ENCODE results near the gene POLR2H.
A peak's percentile ranks its signal among the peaks of the same experiment; 100 is the strongest.

The POLR2H gene

DNA sequence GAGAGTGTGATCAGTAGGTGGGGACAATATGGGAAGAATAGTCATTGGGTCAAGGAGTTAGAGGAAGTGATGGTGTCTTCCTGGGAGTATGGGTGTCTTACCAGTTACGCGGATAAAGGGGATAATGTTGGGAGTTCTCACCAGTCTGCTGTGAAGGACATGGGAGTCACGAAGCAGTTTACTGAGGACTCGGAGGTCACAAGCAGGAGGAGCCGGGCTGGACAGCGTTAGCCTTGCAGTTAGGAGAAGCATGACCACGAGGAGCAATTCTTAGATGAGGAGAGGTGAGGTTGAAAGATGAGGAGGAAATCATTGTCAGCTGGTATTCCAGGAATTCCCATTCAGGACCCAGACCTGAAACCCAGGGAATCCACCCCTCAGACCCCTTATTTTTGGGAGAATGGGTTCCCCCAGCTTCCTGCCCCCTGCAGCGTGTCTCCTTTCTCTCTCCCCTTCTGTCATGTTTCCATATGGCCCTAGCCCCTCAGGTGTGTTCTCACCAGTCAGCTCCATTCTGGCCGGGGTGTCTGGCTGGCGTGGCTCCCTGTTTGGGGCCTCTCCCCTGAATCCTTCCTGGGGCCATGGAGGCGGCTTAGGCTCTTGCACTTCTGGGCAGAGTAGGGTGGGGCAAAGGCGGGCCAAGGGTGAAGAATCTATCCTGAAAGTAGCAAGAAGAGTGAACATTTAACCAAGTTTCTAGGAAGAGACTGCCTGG is 14.4 kb downstream of the POLR2H start:
- ChIA-PET CTCF (interaction anchor here (0.5 to 11.5 kb wide), 7 partner anchors 9 to 166 kb away, joined by 3 to 469 read pairs (median 9); no protein-coding TSS in a partner anchor), POLR2A (no interaction called here)
- no peak overlapping the region for H3K4me3 ChIP-seq (ENCODE audit: low read depth, low read length)
- DNase-seq (ENCODE audit: low read depth, low spot score), result no peak
- TF ChIP-seq, protein P1, sequence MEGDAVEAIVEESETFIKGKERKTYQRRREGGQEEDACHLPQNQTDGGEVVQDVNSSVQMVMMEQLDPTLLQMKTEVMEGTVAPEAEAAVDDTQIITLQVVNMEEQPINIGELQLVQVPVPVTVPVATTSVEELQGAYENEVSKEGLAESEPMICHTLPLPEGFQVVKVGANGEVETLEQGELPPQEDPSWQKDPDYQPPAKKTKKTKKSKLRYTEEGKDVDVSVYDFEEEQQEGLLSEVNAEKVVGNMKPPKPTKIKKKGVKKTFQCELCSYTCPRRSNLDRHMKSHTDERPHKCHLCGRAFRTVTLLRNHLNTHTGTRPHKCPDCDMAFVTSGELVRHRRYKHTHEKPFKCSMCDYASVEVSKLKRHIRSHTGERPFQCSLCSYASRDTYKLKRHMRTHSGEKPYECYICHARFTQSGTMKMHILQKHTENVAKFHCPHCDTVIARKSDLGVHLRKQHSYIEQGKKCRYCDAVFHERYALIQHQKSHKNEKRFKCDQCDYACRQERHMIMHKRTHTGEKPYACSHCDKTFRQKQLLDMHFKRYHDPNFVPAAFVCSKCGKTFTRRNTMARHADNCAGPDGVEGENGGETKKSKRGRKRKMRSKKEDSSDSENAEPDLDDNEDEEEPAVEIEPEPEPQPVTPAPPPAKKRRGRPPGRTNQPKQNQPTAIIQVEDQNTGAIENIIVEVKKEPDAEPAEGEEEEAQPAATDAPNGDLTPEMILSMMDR (IDR thresholded peaks at IDR 0.05; ENCODE audit: insufficient read depth, low read length, missing control alignments), result no peak

DNA sequence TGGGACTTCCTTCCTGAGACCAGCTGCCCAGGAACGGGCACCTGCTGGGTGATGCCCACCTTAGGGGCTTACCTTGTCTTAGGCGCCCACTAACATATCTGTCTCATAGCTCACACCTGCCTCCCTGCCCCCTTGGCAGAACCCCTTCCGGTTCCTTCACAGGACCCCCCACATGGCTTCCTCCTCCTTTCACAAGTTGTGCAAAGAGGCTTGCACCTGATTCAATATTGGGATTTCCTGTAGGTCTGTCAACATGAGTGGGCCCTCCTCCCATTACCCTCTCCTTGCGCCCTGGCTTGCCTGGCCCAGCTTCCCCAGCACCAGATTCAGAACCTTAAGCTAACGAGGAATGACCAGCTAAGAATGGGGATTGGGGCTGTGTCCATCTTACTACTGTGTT is 15.9 kb downstream of the POLR2H start:
- ChIA-PET CTCF (interaction anchor here (0.5 to 1.5 kb wide), 4 partner anchors 137 to 432 kb away, joined by 3 to 9 read pairs (median 6); no protein-coding TSS in a partner anchor), POLR2A (no interaction called here)
- no peak overlapping the region for H3K4me3 ChIP-seq (ENCODE audit: low read depth, low read length)
- no peak for DNase-seq (ENCODE audit: low read depth, low spot score)
- TF ChIP-seq, protein P1 (IDR thresholded peaks at IDR 0.05; ENCODE audit: insufficient read depth, low read length, missing control alignments), result no peak

DNA sequence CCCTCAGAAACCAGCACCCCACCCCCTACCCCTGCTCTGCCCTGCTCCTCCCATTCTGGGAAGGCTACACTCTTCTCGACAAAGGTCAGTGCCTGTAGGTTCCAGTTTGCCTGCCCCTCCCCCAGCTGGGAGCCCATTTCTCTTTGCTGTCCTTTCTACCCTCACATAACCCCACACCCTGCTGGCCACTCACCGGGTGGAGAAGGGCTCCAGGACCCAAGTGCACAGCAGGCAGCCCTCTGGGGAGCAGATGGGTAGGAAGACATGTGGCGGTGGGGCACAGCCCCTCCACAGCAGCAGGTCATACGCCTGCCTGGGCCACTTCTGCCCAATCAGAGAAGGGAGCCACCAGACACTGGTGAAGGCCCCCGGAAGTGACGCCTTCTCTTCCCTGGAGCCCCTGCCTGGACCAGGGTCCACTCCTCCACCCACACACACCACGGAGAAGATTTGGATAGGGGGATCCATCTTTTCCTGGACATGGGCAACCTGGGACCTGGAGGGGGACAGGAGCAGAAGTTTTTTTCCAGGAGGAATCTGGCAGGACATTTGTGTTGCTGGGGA is 16.5 kb downstream of the POLR2H start, which contains the start of gene THPO:
Gene THPO, minus strand, starts transcription at position 326 of the 564 bp plus-strand sequence. CDS start 1,948 bp downstream, outside the sequence.
- CTCF ChIA-PET, result interaction anchor here (1.0 to 1.8 kb wide), 5 partner anchors 10 to 166 kb away, joined by 3 to 9 read pairs (median 9); no protein-coding TSS in a partner anchor
- H3K4me3 ChIP-seq (ENCODE audit: low read depth, low read length), result no peak within 1 kb of the TSS
- DNase-seq (ENCODE audit: low read depth, low spot score), result no peak
- TF ChIP-seq, protein P1 (IDR thresholded peaks at IDR 0.05; ENCODE audit: insufficient read depth, low read length, missing control alignments), result no peak
- POLR2A ChIA-PET, result no interaction called here

DNA sequence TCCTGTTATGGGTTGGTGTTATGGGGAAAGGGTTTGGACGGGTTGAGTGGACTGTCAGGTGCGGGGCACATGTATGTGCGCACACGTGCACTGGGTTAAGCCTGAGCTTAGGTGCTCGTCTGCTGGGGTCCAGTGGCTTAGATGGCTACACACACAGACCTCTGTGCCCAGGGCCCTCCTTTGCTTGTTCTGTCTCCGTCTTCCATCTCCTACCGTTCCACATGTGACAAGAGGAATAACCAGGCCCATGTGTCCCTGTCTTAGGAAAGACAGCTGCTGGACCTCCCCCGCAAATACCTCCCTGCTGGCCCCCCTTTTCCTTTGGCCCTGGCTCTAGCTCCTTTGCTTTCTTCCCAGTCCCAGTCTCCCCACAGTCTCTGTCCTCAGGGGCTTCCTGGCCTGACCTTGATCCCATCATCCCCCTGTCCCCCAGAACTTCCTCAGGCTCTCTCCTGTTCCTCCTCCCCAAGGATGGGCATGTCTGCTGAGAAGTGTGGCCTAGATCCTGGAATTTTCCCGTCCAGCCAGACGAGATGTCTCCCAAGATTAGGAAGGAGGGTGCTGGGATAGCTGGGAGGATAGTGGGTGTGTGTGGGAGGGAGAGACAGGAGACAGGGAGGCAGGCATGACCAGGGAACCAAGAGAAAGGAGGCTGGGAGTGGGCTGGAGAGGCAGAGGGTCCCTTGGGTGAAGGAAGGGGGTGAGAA is 17.3 kb downstream of the POLR2H start:
- POLR2A ChIA-PET, result no interaction called here
- CTCF ChIA-PET, result interaction anchor here (1.0 to 1.8 kb wide), 4 partner anchors 11 to 165 kb away, joined by 3 to 9 read pairs (median 5); no protein-coding TSS in a partner anchor
- DNase-seq (ENCODE audit: low read depth, low spot score), result no peak
- H3K4me3 ChIP-seq (ENCODE audit: low read depth, low read length), result no peak overlapping the region; the same call in 1 of the 2 replicates
- TF ChIP-seq, protein P1 (IDR thresholded peaks at IDR 0.05; ENCODE audit: insufficient read depth, low read length, missing control alignments), result no peak

DNA sequence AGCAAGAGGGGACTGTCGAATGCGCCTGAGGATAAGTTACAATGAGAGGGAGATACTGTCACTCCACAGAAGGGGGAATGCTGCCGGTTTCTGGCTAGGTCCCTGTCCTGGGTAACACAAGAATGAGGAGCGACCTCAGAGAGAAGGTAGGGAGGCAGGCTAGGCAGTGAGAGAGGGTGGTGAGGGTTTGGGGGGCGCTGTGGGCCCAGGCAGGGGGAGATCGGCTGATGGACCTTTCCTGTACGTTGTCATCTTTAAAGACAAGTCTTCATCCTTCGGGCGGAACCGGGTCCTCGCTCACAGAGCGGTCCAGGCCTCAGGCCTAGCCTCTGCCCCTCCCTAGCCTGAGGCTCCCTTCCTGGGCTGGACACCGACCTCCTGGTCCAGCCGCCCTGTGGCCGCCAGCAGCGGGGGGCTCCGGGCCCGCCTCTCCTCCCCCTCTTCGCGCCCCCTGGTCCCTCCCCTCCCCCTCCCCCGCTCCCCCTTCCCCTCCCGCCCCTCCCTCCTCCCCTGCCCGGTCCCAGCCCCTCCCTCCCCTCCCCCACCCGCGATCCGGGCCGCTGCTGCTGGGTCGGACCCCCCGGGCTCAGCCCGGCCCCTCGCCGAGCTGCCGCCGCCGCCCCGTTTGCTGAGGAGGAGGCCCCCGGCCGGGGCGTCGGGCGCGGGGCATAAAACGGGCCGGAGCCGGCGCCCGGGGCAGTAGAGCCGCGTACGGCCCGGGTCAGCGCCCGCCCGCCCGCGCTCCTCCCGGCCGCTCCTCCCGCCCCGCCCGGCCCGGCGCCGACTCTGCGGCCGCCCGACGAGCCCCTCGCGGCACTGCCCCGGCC is 18.1 kb downstream of the POLR2H start, which contains the start of gene CHRD:
Gene CHRD, plus strand, starts transcription at position 697 of the 827 bp plus-strand sequence. CDS start 265 bp downstream, outside the sequence.
- TF ChIP-seq, protein P1 (IDR thresholded peaks at IDR 0.05; ENCODE audit: insufficient read depth, low read length, missing control alignments), result no peak
- no peak for DNase-seq (ENCODE audit: low read depth, low spot score)
- CTCF ChIA-PET, result interaction anchor here (1.2 to 3.1 kb wide), 4 partner anchors 8 to 165 kb away, joined by 3 to 25 read pairs (median 8); no protein-coding TSS in a partner anchor
- peak within 1 kb of the TSS; percentile 42 for H3K4me3 ChIP-seq (ENCODE audit: low read depth, low read length)
- POLR2A ChIA-PET, result no interaction called here
